ENCODE data around the gene CABYR.

The CABYR gene

GRCh38 chr18:24111936-24112335, 26.9 kb upstream of the CABYR start:
- Histone ChIP-seq H3F3A (ENCODE audit: insufficient read depth) (no peaks in the 10 kb centered on the region), H3K9me2 (replicated peaks; ENCODE audit: insufficient read depth, low read length) (no peaks in the 10 kb centered on the region), H3K9ac (ENCODE audit: low read length) (no peak overlapping the region), H4K20me1 (ENCODE audit: low read depth, low read length) (no peaks in the 10 kb centered on the region), H3K36me3 (ENCODE audit: low read length) (no peaks in the 10 kb centered on the region), H3K27me3 (ENCODE audit: low read length) (no peaks in the 10 kb centered on the region), H3K4me2 (ENCODE audit: low read depth, low read length, poor library complexity, severe bottlenecking) (no peak overlapping the region), H3K4me3 (ENCODE audit: insufficient read depth, low read length, poor library complexity, severe bottlenecking) (no peak overlapping the region), H3K27ac (ENCODE audit: low read depth, low read length) (no peak overlapping the region), H3K79me2 (ENCODE audit: insufficient read depth, low read length) (no peaks in the 10 kb centered on the region), H2AFZ (ENCODE audit: low read depth, low read length, severe bottlenecking) (no peak overlapping the region), H3K9me3 (ENCODE audit: insufficient read depth, low read length) (no peaks in the 10 kb centered on the region)
- TF ChIP-seq EZH2phosphoT487 (conservative IDR thresholded peaks at IDR 0.05; ENCODE audit: low read length) (no peak), CTCF (IDR thresholded peaks at IDR 0.05; ENCODE audit: insufficient read depth, low read length, poor library complexity, severe bottlenecking) (no peak)

GRCh38 chr18:24112464-24112863, 26.4 kb upstream of the CABYR start:
- Histone ChIP-seq H3F3A (ENCODE audit: insufficient read depth) (no peaks in the 10 kb centered on the region), H3K4me3 (ENCODE audit: insufficient read depth, low read length, poor library complexity, severe bottlenecking) (no peak overlapping the region), H3K9me3 (ENCODE audit: insufficient read depth, low read length) (no peaks in the 10 kb centered on the region), H3K9me2 (replicated peaks; ENCODE audit: insufficient read depth, low read length) (no peaks in the 10 kb centered on the region), H3K4me2 (ENCODE audit: low read depth, low read length, poor library complexity, severe bottlenecking) (no peak overlapping the region), H4K20me1 (ENCODE audit: low read depth, low read length) (no peaks in the 10 kb centered on the region), H3K79me2 (ENCODE audit: insufficient read depth, low read length) (no peaks in the 10 kb centered on the region), H2AFZ (ENCODE audit: low read depth, low read length, severe bottlenecking) (no peak overlapping the region), H3K27ac (ENCODE audit: low read depth, low read length) (no peak overlapping the region), H3K9ac (ENCODE audit: low read length) (no peak overlapping the region), H3K27me3 (ENCODE audit: low read length) (no peaks in the 10 kb centered on the region), H3K36me3 (ENCODE audit: low read length) (no peaks in the 10 kb centered on the region)
- no peak for TF ChIP-seq EZH2phosphoT487 (conservative IDR thresholded peaks at IDR 0.05; ENCODE audit: low read length)
- no peak for TF ChIP-seq CTCF (IDR thresholded peaks at IDR 0.05; ENCODE audit: insufficient read depth, low read length, poor library complexity, severe bottlenecking)

- Histone ChIP-seq H3K36me3 (ENCODE audit: low read length) (no peaks in the 10 kb centered on the region), H3K9me2 (replicated peaks; ENCODE audit: insufficient read depth, low read length) (no peaks in the 10 kb centered on the region), H2AFZ (ENCODE audit: low read depth, low read length, severe bottlenecking) (no peak overlapping the region), H3K79me2 (ENCODE audit: insufficient read depth, low read length) (no peaks in the 10 kb centered on the region), H4K20me1 (ENCODE audit: low read depth, low read length) (no peaks in the 10 kb centered on the region), H3K9ac (ENCODE audit: low read length) (no peak overlapping the region), H3K9me3 (ENCODE audit: insufficient read depth, low read length) (no peaks in the 10 kb centered on the region), H3K27me3 (ENCODE audit: low read length) (no peaks in the 10 kb centered on the region), H3F3A (ENCODE audit: insufficient read depth) (no peaks in the 10 kb centered on the region), H3K4me3 (ENCODE audit: insufficient read depth, low read length, poor library complexity, severe bottlenecking) (no peak overlapping the region), H3K27ac (ENCODE audit: low read depth, low read length) (no peak overlapping the region), H3K4me2 (ENCODE audit: low read depth, low read length, poor library complexity, severe bottlenecking) (no peak overlapping the region)
- TF ChIP-seq CTCF (IDR thresholded peaks at IDR 0.05; ENCODE audit: insufficient read depth, low read length, poor library complexity, severe bottlenecking) (no peak), EZH2phosphoT487 (conservative IDR thresholded peaks at IDR 0.05; ENCODE audit: low read length) (no peak)
Observed at GRCh38 chr18:24112874-24113615, 25.8 kb upstream of the CABYR start.

All from SU-DHL-6 (cell line).